H1 (cell line): ENCODE results near the gene PCBP1. TPM values are rescaled to one million over a fixed set of nuclear protein-coding genes. Genes with fewer than 3 reads are reported as not detected.

ENCODE experiments used
- CBX5 ChIP-seq: fragments of 300-800, 300-1000 bp; sonication (generic); IDR thresholded peaks from 2 replicates; pipeline ENCODE4 v1.7.1; 2016; ENCODE audit warnings: antibody characterized with exemption, low read length, low read depth
- polyA plus RNA-seq, 7 experiments: library from polyadenylated mRNA; depleted of rRNA in 3 of 7; stranded (reverse) in 5 of 7; unstranded in 2 of 7; fragments of >200 nt in 5 of 7; fragments of 200-250 nt in 2 of 7; gene quantifications; 1 replicate in 5 of 7; 2 replicates in 1 of 7; 4 replicates in 1 of 7; pipeline versions ENCODE4 v1.2.1 to v1.2.3, GENCODE V29; 2011 to 2013; ENCODE audit warnings: missing spikeins in 2 of 7, mixed read lengths in 2 of 7
- total RNA-seq: library from RNA; stranded (reverse); fragmentation: NEBNext Ultra II Directional; extraction: Animal tissue kit (Norgen Biotek cat#: 25700); gene quantifications from 2 replicates; pipeline ENCODE4 v1.2.1, GENCODE V29; 2021

Gene PCBP1
- total and polyA plus RNA-seq, 2 of the 8 experiments (the other 6 are each of a cell fraction or from before 2014, with no cell fraction given): 279 to 493 TPM

DNA sequence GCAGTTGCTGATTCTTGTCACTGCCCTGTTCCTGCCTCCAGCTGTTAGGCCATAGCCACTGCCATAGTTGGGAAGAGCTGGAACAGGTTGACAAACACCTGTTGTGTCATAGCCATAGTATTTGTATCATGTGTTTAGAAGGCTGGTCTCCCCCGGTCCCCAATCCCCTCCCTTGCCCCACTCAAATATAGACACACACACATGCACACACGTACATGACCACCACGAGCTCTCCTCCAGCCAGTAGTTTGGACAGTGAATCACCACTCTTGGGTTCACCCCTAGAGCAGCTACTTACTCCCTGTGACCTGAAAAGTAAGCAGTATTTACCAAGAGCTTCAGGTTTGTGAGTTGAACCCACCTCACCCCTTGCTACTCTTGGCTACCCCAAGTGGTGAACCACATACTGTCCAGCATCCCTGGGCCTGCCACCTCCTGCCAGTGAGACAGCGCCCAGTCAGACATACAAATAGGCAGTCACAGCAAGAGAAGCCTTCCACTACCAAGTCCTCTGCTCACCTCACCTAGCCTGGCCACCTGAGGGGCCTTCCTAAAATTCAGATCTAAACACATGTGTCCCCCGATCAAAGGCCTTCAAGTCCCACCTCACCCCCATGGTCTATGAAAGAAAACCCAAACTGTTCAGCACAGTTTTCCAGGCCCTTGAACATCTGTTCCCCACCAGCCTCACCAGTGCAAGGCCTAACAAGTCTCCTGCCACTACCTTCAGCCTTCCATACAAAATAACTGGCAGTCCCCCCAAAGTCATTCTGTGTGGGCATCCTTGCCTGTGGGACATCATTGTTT, 7.1 kb downstream of the PCBP1 start (continued):
- no peak for TF ChIP-seq CBX5
